ENCODE measurements around the gene ITSN1.

The ITSN1 gene

GRCh38 chr21:33815143-33815707 is 172.9 kb downstream of the ITSN1 start:
- ATAC-seq: no peak
- TF ChIP-seq ZNF70 (CRISPR knock-in tag; IDR thresholded peaks at IDR 0.05): no peak
- no peak for TF ChIP-seq SNAI2 (CRISPR knock-in tag; IDR thresholded peaks at IDR 0.05)
- no peak for TF ChIP-seq PPARA (CRISPR knock-in tag; IDR thresholded peaks at IDR 0.05; ENCODE audit: borderline replicate concordance)
- no peak for TF ChIP-seq TCF4 (CRISPR knock-in tag; IDR thresholded peaks at IDR 0.05; ENCODE audit: borderline replicate concordance)

DNA sequence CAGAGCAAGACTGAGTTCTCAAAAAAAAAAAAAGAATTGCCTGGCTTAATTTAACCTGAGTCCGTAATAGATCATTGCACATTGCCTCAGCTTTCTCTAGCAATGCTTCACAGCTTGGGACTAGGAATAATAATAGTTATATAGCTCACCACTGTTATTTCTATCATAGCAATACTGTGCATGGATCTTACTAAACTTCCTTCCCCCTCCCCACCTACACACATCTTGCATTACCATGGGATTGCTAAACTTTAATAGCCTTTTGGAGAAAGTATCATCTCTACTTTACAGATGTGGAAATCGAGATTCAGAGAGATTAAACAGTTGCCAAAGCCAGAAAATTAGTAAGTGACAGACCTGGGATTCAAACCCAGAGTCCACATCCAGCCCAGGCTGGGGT is 173.9 kb downstream of the ITSN1 start:
- TF ChIP-seq RARB (CRISPR knock-in tag; IDR thresholded peaks at IDR 0.05) (no peak), SNAI2 (CRISPR knock-in tag; IDR thresholded peaks at IDR 0.05) (no peak), ARNTL (CRISPR knock-in tag; IDR thresholded peaks at IDR 0.05; ENCODE audit: borderline replicate concordance, low read depth) (no peak), CREB5 (CRISPR knock-in tag; IDR thresholded peaks at IDR 0.05; ENCODE audit: low read depth) (no peak), CSRNP3 (CRISPR knock-in tag; IDR thresholded peaks at IDR 0.05) (no peak), OSR1 (CRISPR knock-in tag; IDR thresholded peaks at IDR 0.05) (no peak), ZFP3 (CRISPR knock-in tag; IDR thresholded peaks at IDR 0.05) (no peak), ZNF70 (CRISPR knock-in tag; IDR thresholded peaks at IDR 0.05) (no peak), PPARA (CRISPR knock-in tag; IDR thresholded peaks at IDR 0.05; ENCODE audit: borderline replicate concordance) (no peak), TSHZ2 (CRISPR knock-in tag; IDR thresholded peaks at IDR 0.05) (no peak), ZC3H10 (CRISPR knock-in tag; IDR thresholded peaks at IDR 0.05) (no peak), ZFP30 (CRISPR knock-in tag; IDR thresholded peaks at IDR 0.05) (no peak), ISL1 (CRISPR knock-in tag; IDR thresholded peaks at IDR 0.05) (no peak), ZNF565 (CRISPR knock-in tag; conservative IDR thresholded peaks at IDR 0.05; ENCODE audit: low read depth) (no peak), ZNF8 (CRISPR knock-in tag; IDR thresholded peaks at IDR 0.05) (no peak), CSDC2 (CRISPR knock-in tag; IDR thresholded peaks at IDR 0.05) (no peak)
- TF ChIP-seq, protein P1, sequence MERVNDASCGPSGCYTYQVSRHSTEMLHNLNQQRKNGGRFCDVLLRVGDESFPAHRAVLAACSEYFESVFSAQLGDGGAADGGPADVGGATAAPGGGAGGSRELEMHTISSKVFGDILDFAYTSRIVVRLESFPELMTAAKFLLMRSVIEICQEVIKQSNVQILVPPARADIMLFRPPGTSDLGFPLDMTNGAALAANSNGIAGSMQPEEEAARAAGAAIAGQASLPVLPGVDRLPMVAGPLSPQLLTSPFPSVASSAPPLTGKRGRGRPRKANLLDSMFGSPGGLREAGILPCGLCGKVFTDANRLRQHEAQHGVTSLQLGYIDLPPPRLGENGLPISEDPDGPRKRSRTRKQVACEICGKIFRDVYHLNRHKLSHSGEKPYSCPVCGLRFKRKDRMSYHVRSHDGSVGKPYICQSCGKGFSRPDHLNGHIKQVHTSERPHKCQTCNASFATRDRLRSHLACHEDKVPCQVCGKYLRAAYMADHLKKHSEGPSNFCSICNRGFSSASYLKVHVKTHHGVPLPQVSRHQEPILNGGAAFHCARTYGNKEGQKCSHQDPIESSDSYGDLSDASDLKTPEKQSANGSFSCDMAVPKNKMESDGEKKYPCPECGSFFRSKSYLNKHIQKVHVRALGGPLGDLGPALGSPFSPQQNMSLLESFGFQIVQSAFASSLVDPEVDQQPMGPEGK (CRISPR knock-in tag; IDR thresholded peaks at IDR 0.05; ENCODE audit: borderline replicate concordance): no peak
- ATAC-seq: no peak

- TF ChIP-seq SNAI2 (CRISPR knock-in tag; IDR thresholded peaks at IDR 0.05) (no peak), ZNF565 (CRISPR knock-in tag; conservative IDR thresholded peaks at IDR 0.05; ENCODE audit: low read depth) (no peak), ZFP30 (CRISPR knock-in tag; IDR thresholded peaks at IDR 0.05) (no peak), RARB (CRISPR knock-in tag; IDR thresholded peaks at IDR 0.05) (no peak)
- no peak for ATAC-seq
These were observed 174.8 kb downstream of the ITSN1 start for GRCh38 chr21:33817138-33817537.

- no peak for ATAC-seq
These were observed 175.6 kb downstream of the ITSN1 start for GRCh38 chr21:33817663-33818451.

More at GRCh38 chr21:33817663-33818451, 175.6 kb downstream of the ITSN1 start:
- TF ChIP-seq ESRRG (CRISPR knock-in tag; IDR thresholded peaks at IDR 0.05) (no peak), CSDC2 (CRISPR knock-in tag; IDR thresholded peaks at IDR 0.05) (no peak), ZNF70 (CRISPR knock-in tag; IDR thresholded peaks at IDR 0.05) (no peak), ZC3H10 (CRISPR knock-in tag; IDR thresholded peaks at IDR 0.05) (no peak), TSHZ2 (CRISPR knock-in tag; IDR thresholded peaks at IDR 0.05) (no peak), POU6F1 (CRISPR knock-in tag; IDR thresholded peaks at IDR 0.05; ENCODE audit: borderline replicate concordance, low read depth) (no peak), CREB5 (CRISPR knock-in tag; IDR thresholded peaks at IDR 0.05; ENCODE audit: low read depth) (no peak), ZNF8 (CRISPR knock-in tag; IDR thresholded peaks at IDR 0.05) (no peak), BACH2 (CRISPR knock-in tag; IDR thresholded peaks at IDR 0.05; ENCODE audit: borderline replicate concordance) (no peak)
